Endothelial cell of umbilical vein (primary cell): ENCODE data around the gene KRTAP10-12. TPM values are rescaled to one million over a fixed set of nuclear protein-coding genes. Genes with fewer than 3 reads are reported as not detected.

ENCODE experiments used
- BruUV-seq: library from RNA; stranded (reverse); fragments of 400-500 nt; replicated peaks from 2 replicates; lab custom pipeline; 2021; lab: Mats Ljungman, UMichigan
- CTCF ChIA-PET: fragments of 300-600, 350-600 bp; sonication (Branson Sonifier 250); formaldehyde crosslinking; loops from one replicate; lab custom pipeline; 2021; ENCODE audit warnings: antibody characterized with exemption, inconsistent platforms; lab: Charles Lee
- POLR2A ChIA-PET: fragments of 300-600, 350-600 bp; sonication (Branson Sonifier 250); formaldehyde crosslinking; loops from one replicate; lab custom pipeline; 2021; ENCODE audit warnings: antibody characterized with exemption, inconsistent platforms; lab: Charles Lee
- DNase-seq: peaks from one replicate; pipeline ENCODE4 v3.0.0-alpha.2; 2011; ENCODE audit warnings: low read depth, low spot score
- FAIRE-seq: peaks from 2 replicates; lab custom pipeline; 2011; peaks lifted over from hg19 to GRCh38; lab: Jason Lieb, UNC
- H2AFZ ChIP-seq: 2 replicates; pipeline ENCODE4 v1.6.0; 2012; ENCODE audit warnings: low read depth, low read length, control low read depth, inconsistent platforms
- H3K27ac ChIP-seq: 2 replicates; pipeline ENCODE4 v1.5.1; 2011; ENCODE audit warnings: low read depth, mild to moderate bottlenecking, control low read depth, low read length, moderate library complexity; ENCODE audit not compliant: insufficient read depth
- H3K27me3 ChIP-seq, 2 experiments: 2 replicates each; pipeline versions ENCODE4 v1.6.0 to v1.6.1; 2011; ENCODE audit warnings: low read length in 2 of 2, mixed read lengths in 1 of 2; ENCODE audit not compliant: control insufficient read depth in 2 of 2, insufficient read depth in 2 of 2
- H3K36me3 ChIP-seq, 2 experiments: 2 replicates in 1 of 2; 3 replicates in 1 of 2; pipeline ENCODE4 v1.5.1; 2011; ENCODE audit warnings: low read length in 2 of 2, mild to moderate bottlenecking in 1 of 2, moderate library complexity in 1 of 2; ENCODE audit not compliant: control insufficient read depth in 2 of 2, insufficient read depth in 2 of 2; ENCODE audit errors: extremely low read depth in 1 of 2
- H3K4me1 ChIP-seq: 3 replicates; pipeline ENCODE4 v1.5.1; 2011; ENCODE audit warnings: mild to moderate bottlenecking, low read length; ENCODE audit not compliant: control insufficient read depth, insufficient read depth; ENCODE audit errors: extremely low read depth
- H3K4me2 ChIP-seq: 2 replicates; pipeline ENCODE4 v1.6.1; 2011; ENCODE audit warnings: low read length, control low read depth, mixed read lengths; ENCODE audit not compliant: insufficient read depth
- H3K4me3 ChIP-seq, 3 experiments: fragments of 200-600 bp in 1 of 3; sonication (generic), shearing (Covaris generic) in 1 of 3; replicated peaks in 1 of 3; 2 replicates each; pipeline ENCODE4 v1.5.1; 2011 to 2016; ENCODE audit warnings: control low read depth in 3 of 3, low read length in 3 of 3, mild to moderate bottlenecking in 2 of 3, inconsistent platforms in 1 of 3, low read depth in 1 of 3, moderate library complexity in 1 of 3; ENCODE audit not compliant: insufficient read depth in 1 of 3
- H3K79me2 ChIP-seq: 2 replicates; pipeline ENCODE4 v1.6.0; 2012; ENCODE audit warnings: low read length, inconsistent platforms; ENCODE audit not compliant: control insufficient read depth, insufficient read depth
- H3K9ac ChIP-seq: replicated peaks from 2 replicates; pipeline ENCODE3; 2011; ENCODE audit warnings: low read length, control low read depth; ENCODE audit not compliant: insufficient read depth; ENCODE audit errors: extremely low read depth
- H3K9me1 ChIP-seq: replicated peaks from 3 replicates; pipeline ENCODE4 v1.6.0; 2011; ENCODE audit warnings: mild to moderate bottlenecking, low read length; ENCODE audit not compliant: control insufficient read depth, insufficient read depth; ENCODE audit errors: extremely low read depth
- H3K9me3 ChIP-seq: replicated peaks from 2 replicates; pipeline ENCODE4 v1.5.1; 2012; ENCODE audit warnings: low read length, inconsistent platforms; ENCODE audit not compliant: control insufficient read depth, insufficient read depth
- H4K20me1 ChIP-seq: replicated peaks from 2 replicates; pipeline ENCODE3; 2011; ENCODE audit warnings: mild to moderate bottlenecking, low read length; ENCODE audit not compliant: control insufficient read depth, insufficient read depth; ENCODE audit errors: extremely low read depth
- CTCF ChIP-seq, 2 donors: IDR thresholded peaks; 1 replicate in 1 of 2; 2 replicates in 1 of 2; pipeline ENCODE4 v1.5.1; 2011; ENCODE audit warnings: low read length in 2 of 2, mild to moderate bottlenecking in 2 of 2, moderate library complexity in 2 of 2, control low read depth in 1 of 2, inconsistent platforms in 1 of 2, low read depth in 1 of 2; ENCODE audit not compliant: insufficient read depth in 1 of 2; ENCODE audit errors: extremely low read depth in 1 of 2
- EZH2 ChIP-seq: IDR thresholded peaks from 2 replicates; pipeline ENCODE4 v1.6.1; 2012; ENCODE audit warnings: borderline replicate concordance, low read depth, mild to moderate bottlenecking, moderate library complexity, low read length, inconsistent platforms; ENCODE audit not compliant: severe bottlenecking
- FOS ChIP-seq: IDR thresholded peaks from 2 replicates; pipeline ENCODE4 v1.6.1; 2011; ENCODE audit warnings: mild to moderate bottlenecking, low read length, moderate library complexity, borderline replicate concordance; ENCODE audit not compliant: insufficient read depth
- GATA2 ChIP-seq: IDR thresholded peaks from 2 replicates; pipeline ENCODE4 v1.7.0; 2011; ENCODE audit warnings: low read depth, mild to moderate bottlenecking, moderate library complexity, mixed read lengths, low read length; ENCODE audit not compliant: insufficient read length, insufficient read depth
- JUN ChIP-seq: IDR thresholded peaks from 2 replicates; pipeline ENCODE4 v1.6.1; 2011; ENCODE audit warnings: borderline replicate concordance, low read depth; ENCODE audit not compliant: insufficient read length, insufficient read depth
- MAX ChIP-seq: IDR thresholded peaks from 2 replicates; pipeline ENCODE4 v1.6.1; 2011; ENCODE audit not compliant: insufficient read depth, insufficient read length
- MYC ChIP-seq: IDR thresholded peaks from one replicate; pipeline ENCODE4 v1.6.1; 2011; ENCODE audit warnings: mild to moderate bottlenecking, low read depth, low read length
- POLR2A ChIP-seq: IDR thresholded peaks from 2 replicates; pipeline ENCODE4 v1.6.1; 2012; ENCODE audit warnings: low read depth, mild to moderate bottlenecking, control low read depth, low read length
- POLR2AphosphoS5 ChIP-seq: IDR thresholded peaks from 2 replicates; pipeline ENCODE4 v1.6.1; 2012; ENCODE audit warnings: low read depth, mild to moderate bottlenecking, control low read depth, low read length, moderate library complexity; ENCODE audit not compliant: insufficient read depth
- dilution Hi-C: fragments of 300-500 bp; cut with MboI; formaldehyde crosslinking; loops from one replicate; pipeline ENCODE4 v1.15.0; 2019; ENCODE audit warnings: low sequenced_read_pairs; ENCODE audit not compliant: extremely low pct_ligation_motif_present
- intact Hi-C: fragments of 100-400 bp; cut with micrococcal nuclease; formaldehyde crosslinking; loops from one replicate; pipeline ENCODE4 v1.10.0; 2022
- polyA plus RNA-seq, 4 experiments: library from polyadenylated mRNA; depleted of rRNA in 3 of 4; stranded (reverse) in 3 of 4; unstranded in 1 of 4; fragments of >200 nt; gene quantifications; 2 replicates each; pipeline versions ENCODE4 v1.2.1 to v1.2.3, GENCODE V29; 2011 to 2012; ENCODE audit warnings: missing spikeins in 1 of 4
- total RNA-seq: library from RNA; stranded (reverse); gene quantifications from 2 replicates; pipeline ENCODE4 v1.2.3, GENCODE V29; 2021

Gene KRTAP10-12
- total and polyA plus RNA-seq, 2 donors (not counting 3 experiments of a cell fraction or from before 2014, with no cell fraction given), result not detected

- H3K4me1 ChIP-seq, result no peaks in the 10 kb centered on the region
- H3K27ac ChIP-seq, result no peak overlapping the region
- no peak for DNase-seq
- H3K79me2 ChIP-seq, result no peaks in the 10 kb centered on the region
- CTCF ChIA-PET, result no interaction called here
- no peaks in the 10 kb centered on the region for H3K36me3 ChIP-seq
- intact Hi-C loops (no loop called here), dilution Hi-C loops (no loop called here)
- H4K20me1 ChIP-seq, result no peaks in the 10 kb centered on the region
- no peak overlapping the region for H3K9ac ChIP-seq
- H2AFZ ChIP-seq, result no peak overlapping the region
- no TSS peak for BruUV-seq
- H3K9me1 ChIP-seq, result no peaks in the 10 kb centered on the region
- no peak overlapping the region for H3K4me2 ChIP-seq
- POLR2A ChIA-PET, result no interaction called here
- no peak overlapping the region for H3K4me3 ChIP-seq
- no peaks in the 10 kb centered on the region for H3K9me3 ChIP-seq
- H3K27me3 ChIP-seq, result peaks cover 40 to 57% of the 10 kb centered on the region in 2 experiments
- FAIRE-seq, result peak; percentile 35
- TF ChIP-seq MYC, result no peak
- peak; percentile 74 for TF ChIP-seq EZH2
Observed at GRCh38 chr21:44723177-44724131, 26.5 kb downstream of the KRTAP10-12 start.

- H3K9ac ChIP-seq, result no peak overlapping the region
- ChIA-PET CTCF (interaction anchor here (0.8 to 1.1 kb wide), 2 partner anchors 17 to 18 kb away, joined by 3 to 4 read pairs; no protein-coding TSS in a partner anchor), POLR2A (no interaction called here)
- TF ChIP-seq POLR2A (no peak), POLR2AphosphoS5 (no peak), MYC (no peak), GATA2 (no peak), EZH2 (no peak), MAX (no peak), FOS (no peak), JUN (no peak), CTCF (IDR thresholded peaks at IDR 0.05; ENCODE audit: extremely low read depth in 1 of 2, insufficient read depth in 1 of 2, low read depth in 1 of 2, low read length in 2 of 2) (no peak)
- H3K79me2 ChIP-seq, result no peaks in the 10 kb centered on the region
- H3K4me1 ChIP-seq, result no peaks in the 10 kb centered on the region
- no peaks in the 10 kb centered on the region for H3K36me3 ChIP-seq
- no peak for FAIRE-seq
- DNase-seq, result no peak
- no peak overlapping the region for H3K27ac ChIP-seq
- H3K9me3 ChIP-seq, result no peaks in the 10 kb centered on the region
- H3K4me3 ChIP-seq, result no peak overlapping the region
- H2AFZ ChIP-seq, result no peak overlapping the region
- no peaks in the 10 kb centered on the region for H4K20me1 ChIP-seq
- dilution Hi-C loops, result no loop called here
- no TSS peak for BruUV-seq
- peaks cover 33 to 50% of the 10 kb centered on the region in 2 experiments for H3K27me3 ChIP-seq
- intact Hi-C loops, result no loop called here
- no peaks in the 10 kb centered on the region for H3K9me1 ChIP-seq
- no peak overlapping the region for H3K4me2 ChIP-seq
Observed at GRCh38 chr21:44724196-44724595, 27.2 kb downstream of the KRTAP10-12 start.
